ENCODE results near the gene YWHAB.

DNA sequence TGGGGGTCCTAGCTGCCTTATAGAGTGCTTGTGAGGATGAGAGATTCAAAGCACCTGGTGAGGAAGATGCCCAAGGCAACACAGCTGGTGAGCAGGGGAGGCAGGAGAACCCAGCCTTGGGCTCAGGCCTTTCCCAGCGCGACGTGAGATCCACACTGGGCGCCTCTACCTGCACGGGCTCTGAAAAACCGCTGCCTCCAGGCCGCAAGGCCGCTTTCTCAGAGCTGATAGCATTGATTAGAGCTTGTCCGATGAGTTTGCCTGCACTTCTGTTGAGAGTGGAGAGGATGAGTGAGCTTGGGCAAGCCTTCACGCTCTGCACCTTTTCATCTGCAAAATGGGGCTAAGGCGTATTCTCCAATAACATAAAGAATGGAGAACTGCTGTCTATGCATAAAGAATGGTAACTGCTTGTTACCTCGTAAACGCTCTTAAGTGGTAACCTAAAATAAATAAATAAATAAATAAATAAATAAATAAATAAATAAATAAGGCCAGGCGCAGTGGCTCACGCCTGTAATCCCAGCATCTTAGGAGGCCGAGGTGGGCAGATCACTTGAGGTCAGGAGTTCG is 25.3 kb downstream of the YWHAB start:
- TF ChIP-seq POLR2A (IDR thresholded peaks at IDR 0.05; ENCODE audit: low read length) = no peak
- no peak for TF ChIP-seq GATA1 (IDR thresholded peaks at IDR 0.05; ENCODE audit: low read depth, low read length)

All from erythroblast (primary cell).